Caco-2 (cell line): ENCODE results near the gene BOLL. TPM values are rescaled to one million over a fixed set of nuclear protein-coding genes. Genes with fewer than 3 reads are reported as not detected.

Source experiments
- BruUV-seq: library from RNA; stranded (reverse); fragments of 400-500 nt; replicated peaks from 2 replicates; lab custom pipeline; 2021; lab: Mats Ljungman, UMichigan
- CTCF ChIA-PET: fragments of 300-600 bp; sonication (Branson Sonifier 250); formaldehyde crosslinking; loops from one replicate; lab custom pipeline; 2022; ENCODE audit warnings: antibody characterized with exemption; lab: Charles Lee
- POLR2A ChIA-PET: fragments of 300-600 bp; sonication (Branson Sonifier 250); formaldehyde crosslinking; loops from one replicate; lab custom pipeline; 2022; ENCODE audit warnings: antibody characterized with exemption; lab: Charles Lee
- DNase-seq, 2 experiments: peaks; one replicate each; pipeline versions ENCODE4 v3.0.0 to v3.0.0-alpha.2; 2020 to 2022
- H3K27me3 ChIP-seq: replicated peaks from 2 replicates; pipeline ENCODE4 v1.6.0; 2011; ENCODE audit warnings: low read length; ENCODE audit not compliant: control insufficient read depth, insufficient read depth
- H3K36me3 ChIP-seq: 2 replicates; pipeline ENCODE4 v1.5.1; 2011; ENCODE audit warnings: low read length; ENCODE audit not compliant: control insufficient read depth, insufficient read depth
- H3K4me1 ChIP-seq: fragments of 250-450 bp; sonication (Bioruptor Pico); 2 replicates; pipeline ENCODE4 v1.5.1; 2020; ENCODE audit warnings: mild to moderate bottlenecking
- H3K4me3 ChIP-seq: 2 replicates; pipeline ENCODE4 v1.5.1; 2011; ENCODE audit warnings: low read depth, mild to moderate bottlenecking, control low read depth, low read length
- H3K9me3 ChIP-seq: fragments of 250-450 bp; sonication (Bioruptor Pico); 2 replicates; pipeline ENCODE4 v1.5.1; 2020; ENCODE audit warnings: mild to moderate bottlenecking, moderate library complexity
- H3K27ac Mint-ChIP-seq: one replicate; pipeline ENCODE4 v1.8.0; 2022; ENCODE audit warnings: mixed read lengths; ENCODE audit not compliant: unreplicated experiment
- H3K27me3 Mint-ChIP-seq: one replicate; pipeline ENCODE4 v1.8.0; 2022; ENCODE audit warnings: mixed read lengths; ENCODE audit not compliant: insufficient read depth, unreplicated experiment
- H3K36me3 Mint-ChIP-seq: one replicate; pipeline ENCODE4 v1.8.0; 2022; ENCODE audit warnings: mild to moderate bottlenecking, mixed read lengths; ENCODE audit not compliant: insufficient read depth, unreplicated experiment
- H3K4me1 Mint-ChIP-seq: one replicate; pipeline ENCODE4 v1.8.0; 2022; ENCODE audit warnings: low read depth, mixed read lengths; ENCODE audit not compliant: unreplicated experiment
- H3K4me3 Mint-ChIP-seq: one replicate; pipeline ENCODE4 v1.8.0; 2022; ENCODE audit warnings: mild to moderate bottlenecking, moderate library complexity, mixed read lengths; ENCODE audit not compliant: unreplicated experiment
- H3K9me3 Mint-ChIP-seq: one replicate; pipeline ENCODE4 v1.8.0; 2022; ENCODE audit warnings: mixed read lengths; ENCODE audit not compliant: unreplicated experiment
- intact Hi-C: fragments of 100-400 bp; cut with micrococcal nuclease; formaldehyde crosslinking; loops from one replicate; pipeline ENCODE4 v1.10.0; 2022; ENCODE audit not compliant: unreplicated experiment
- total RNA-seq: library from RNA; stranded (reverse); gene quantifications from 2 replicates; pipeline ENCODE4 v1.2.3, GENCODE V29; 2022
- TF ChIP-seq, protein P1 (sequence below), 2 experiments: fragments of 200-600 bp in 1 of 2; IDR thresholded peaks; 1 replicate in 1 of 2; 2 replicates in 1 of 2; pipeline versions ENCODE4 v1.5.1 to v1.8.0; 2011 to 2022; ENCODE audit warnings: antibody characterized with exemption in 1 of 2, control low read depth in 1 of 2, inconsistent platforms in 1 of 2, low read depth in 1 of 2, low read length in 1 of 2, mild to moderate bottlenecking in 1 of 2, moderate library complexity in 1 of 2; ENCODE audit not compliant: insufficient read depth in 1 of 2, severe bottlenecking in 1 of 2, unreplicated experiment in 1 of 2

Gene BOLL
- total RNA-seq, 1 experiment from 2014 or later: not detected

DNA sequence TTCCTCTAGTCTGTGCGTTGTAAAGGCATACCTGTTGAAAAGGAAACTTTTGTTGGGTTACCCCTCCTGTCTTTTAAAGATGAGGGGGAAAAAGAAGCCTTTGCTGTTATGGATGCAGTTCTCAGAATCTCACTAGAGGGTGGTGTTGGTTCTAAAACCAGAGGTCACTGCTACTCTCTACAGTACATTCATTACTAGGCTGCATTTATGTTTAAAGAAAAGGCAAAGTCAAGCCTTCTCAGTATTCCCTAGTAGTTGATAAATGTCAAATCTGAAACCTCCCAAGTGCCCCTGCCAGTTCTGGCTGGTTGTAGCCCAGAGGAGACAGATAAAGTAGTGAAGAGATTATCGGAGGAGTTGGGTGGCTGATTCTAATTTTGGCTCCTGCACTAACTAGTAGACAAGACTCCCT, 17.9 kb upstream of the BOLL start:
- intact Hi-C loops: loop anchor here (1.0 to 5.0 kb wide), 4 partner anchors 184 to 493 kb away; no protein-coding TSS in a partner anchor
- peaks cover 5% of the 10 kb centered on the region; the same call in 1 of the 2 replicates for H3K4me1 ChIP-seq
- TF ChIP-seq, protein P1, sequence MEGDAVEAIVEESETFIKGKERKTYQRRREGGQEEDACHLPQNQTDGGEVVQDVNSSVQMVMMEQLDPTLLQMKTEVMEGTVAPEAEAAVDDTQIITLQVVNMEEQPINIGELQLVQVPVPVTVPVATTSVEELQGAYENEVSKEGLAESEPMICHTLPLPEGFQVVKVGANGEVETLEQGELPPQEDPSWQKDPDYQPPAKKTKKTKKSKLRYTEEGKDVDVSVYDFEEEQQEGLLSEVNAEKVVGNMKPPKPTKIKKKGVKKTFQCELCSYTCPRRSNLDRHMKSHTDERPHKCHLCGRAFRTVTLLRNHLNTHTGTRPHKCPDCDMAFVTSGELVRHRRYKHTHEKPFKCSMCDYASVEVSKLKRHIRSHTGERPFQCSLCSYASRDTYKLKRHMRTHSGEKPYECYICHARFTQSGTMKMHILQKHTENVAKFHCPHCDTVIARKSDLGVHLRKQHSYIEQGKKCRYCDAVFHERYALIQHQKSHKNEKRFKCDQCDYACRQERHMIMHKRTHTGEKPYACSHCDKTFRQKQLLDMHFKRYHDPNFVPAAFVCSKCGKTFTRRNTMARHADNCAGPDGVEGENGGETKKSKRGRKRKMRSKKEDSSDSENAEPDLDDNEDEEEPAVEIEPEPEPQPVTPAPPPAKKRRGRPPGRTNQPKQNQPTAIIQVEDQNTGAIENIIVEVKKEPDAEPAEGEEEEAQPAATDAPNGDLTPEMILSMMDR (IDR thresholded peaks at IDR 0.05; ENCODE audit: insufficient read depth in 1 of 2, low read depth in 1 of 2, low read length in 1 of 2, severe bottlenecking in 1 of 2, unreplicated experiment in 1 of 2): peak; percentile 52 to 81
- CTCF ChIA-PET: no interaction called here
- H3K27me3 ChIP-seq: peaks cover 4% of the 10 kb centered on the region
- no TSS peak for BruUV-seq
- peak in 1 of 2 experiments; percentile 59 for DNase-seq
- Mint-ChIP-seq H3K36me3 (peaks cover 5% of the 10 kb centered on the region), H3K4me1 (peaks cover 8% of the 10 kb centered on the region), H3K9me3 (no peaks in the 10 kb centered on the region), H3K4me3 (no peak overlapping the region), H3K27ac (no peak overlapping the region), H3K27me3 (peaks cover 18% of the 10 kb centered on the region)
- no peak overlapping the region for H3K4me3 ChIP-seq
- no peaks in the 10 kb centered on the region for H3K9me3 ChIP-seq
- H3K36me3 ChIP-seq: no peaks in the 10 kb centered on the region
- POLR2A ChIA-PET: no interaction called here

DNA sequence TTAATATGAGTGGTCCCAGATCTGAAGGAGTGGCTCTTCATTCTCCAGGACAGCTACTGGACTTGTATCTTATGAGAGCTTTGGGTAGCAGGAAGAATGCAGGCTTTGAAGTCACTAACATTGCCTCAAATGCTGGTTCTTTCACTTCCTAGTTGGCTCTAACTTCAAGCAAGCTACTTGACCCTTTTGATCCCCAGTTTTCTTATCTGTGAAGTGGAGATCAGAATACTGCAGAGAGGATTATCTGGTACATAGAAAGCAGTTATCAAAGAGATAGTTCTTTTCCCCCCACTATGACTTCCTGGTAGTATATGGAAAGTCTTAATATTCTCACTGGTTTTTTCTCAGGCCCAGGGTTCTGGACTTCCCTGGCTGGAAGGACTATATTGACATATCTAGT, 15.9 kb upstream of the BOLL start:
- BruUV-seq: no TSS peak
- H3K4me1 Mint-ChIP-seq: peaks cover 8% of the 10 kb centered on the region
- peaks cover 5% of the 10 kb centered on the region; the same call in 1 of the 2 replicates for H3K4me1 ChIP-seq
- H3K9me3 ChIP-seq: no peaks in the 10 kb centered on the region
- no peak for DNase-seq
- TF ChIP-seq, protein P1 (IDR thresholded peaks at IDR 0.05; ENCODE audit: insufficient read depth in 1 of 2, low read depth in 1 of 2, low read length in 1 of 2, severe bottlenecking in 1 of 2, unreplicated experiment in 1 of 2): no peak
- H3K27me3 ChIP-seq: peaks cover 4% of the 10 kb centered on the region
- peaks cover 17% of the 10 kb centered on the region for H3K27me3 Mint-ChIP-seq
- no peak overlapping the region for H3K4me3 ChIP-seq
- peaks cover 5% of the 10 kb centered on the region for H3K36me3 Mint-ChIP-seq
- ChIA-PET CTCF (no interaction called here), POLR2A (no interaction called here)
- no peak overlapping the region for H3K27ac Mint-ChIP-seq
- intact Hi-C loops: loop anchor here (5.0 kb wide), 1 partner anchor 186 kb away; no protein-coding TSS in a partner anchor
- H3K36me3 ChIP-seq: no peaks in the 10 kb centered on the region
- H3K9me3 Mint-ChIP-seq: no peaks in the 10 kb centered on the region
- H3K4me3 Mint-ChIP-seq: no peak overlapping the region

DNA sequence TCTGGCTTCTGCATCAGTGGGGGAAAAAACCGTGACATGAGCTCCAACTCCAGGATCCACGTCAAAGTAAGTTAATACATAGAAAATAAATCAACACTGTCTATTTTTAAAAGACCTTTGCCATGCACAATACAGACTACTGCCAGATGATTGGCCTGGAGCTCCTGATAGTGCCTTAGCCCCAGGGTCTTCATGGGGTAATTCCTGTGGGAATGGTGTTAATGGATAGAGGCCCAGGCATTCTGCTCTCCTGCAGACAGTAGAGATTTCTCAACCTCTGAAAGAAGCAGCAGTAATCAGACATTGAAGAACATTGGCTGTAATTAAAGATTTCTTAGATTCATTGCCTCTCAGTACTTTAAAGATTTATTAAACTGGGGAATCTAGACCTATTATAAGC, 15.0 kb upstream of the BOLL start:
- ChIA-PET CTCF (no interaction called here), POLR2A (no interaction called here)
- Mint-ChIP-seq H3K27me3 (peaks cover 9% of the 10 kb centered on the region), H3K4me3 (no peak overlapping the region), H3K36me3 (peaks cover 5% of the 10 kb centered on the region), H3K4me1 (peaks cover 8% of the 10 kb centered on the region), H3K27ac (no peak overlapping the region), H3K9me3 (no peaks in the 10 kb centered on the region)
- TF ChIP-seq, protein P1 (IDR thresholded peaks at IDR 0.05; ENCODE audit: insufficient read depth in 1 of 2, low read depth in 1 of 2, low read length in 1 of 2, severe bottlenecking in 1 of 2, unreplicated experiment in 1 of 2): no peak
- H3K27me3 ChIP-seq: no peaks in the 10 kb centered on the region
- no peaks in the 10 kb centered on the region for H3K36me3 ChIP-seq
- no peak for DNase-seq
- BruUV-seq: no TSS peak
- peaks cover 5% of the 10 kb centered on the region; the same call in 1 of the 2 replicates for H3K4me1 ChIP-seq
- intact Hi-C loops: loop anchor here (5.0 kb wide), 1 partner anchor 187 kb away; no protein-coding TSS in a partner anchor
- no peak overlapping the region for H3K4me3 ChIP-seq
- no peaks in the 10 kb centered on the region for H3K9me3 ChIP-seq
